HG03103 (cell line): Measurements from ENCODE around the gene C6orf62.
A peak's percentile ranks its signal among the peaks of the same experiment; 100 is the strongest.
"Not testable (repeated sequence)": the region's sequence is repeated elsewhere in the genome, so short reads cannot be mapped to it uniquely, and the experiment has no call there.

ENCODE experiments used
- ATAC-seq: cut with Tn5 transposase; IDR thresholded peaks from one replicate; pipeline ENCODE4 v1.9.1; 2021; ENCODE audit warnings: low read depth; ENCODE audit not compliant: unreplicated experiment

The C6orf62 gene

DNA sequence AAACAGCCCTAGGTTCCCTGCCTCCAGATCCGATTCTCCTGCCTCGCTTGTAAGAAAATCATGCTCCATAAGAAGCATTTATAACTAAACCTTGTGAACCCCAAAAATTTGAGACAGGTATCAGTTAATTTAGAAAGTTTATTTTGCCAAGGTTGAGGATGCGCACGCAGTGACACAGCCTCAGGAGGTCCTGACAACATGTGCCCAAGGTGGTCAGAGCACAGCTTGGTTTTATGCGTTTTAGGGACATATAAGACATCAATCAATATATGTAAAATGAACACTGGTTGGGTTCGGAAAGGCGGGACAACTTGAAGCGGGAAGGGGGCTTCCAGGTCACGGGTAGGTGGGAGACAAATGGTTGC lies 50.0 kb downstream of the C6orf62 start:
- no peak for ATAC-seq

- ATAC-seq: not testable (repeated sequence)
These were observed 50.6 kb downstream of the C6orf62 start for GRCh38 chr6:24668066-24668996.

GRCh38 chr6:24667378-24667803 lies 51.6 kb downstream of the C6orf62 start:
- no peak for ATAC-seq

- peak; percentile 90 for ATAC-seq
These were observed 52.1 kb downstream of the C6orf62 start, which contains the start of the genes ACOT13 and TDP2 for GRCh38 chr6:24666641-24667377. Gene ACOT13, plus strand, starts transcription at chr6:24667077. Its CDS starts 187 bp downstream, at chr6:24667264. Gene TDP2, minus strand, starts transcription at chr6:24666899. Its CDS starts 37 bp downstream, at chr6:24666862.

DNA sequence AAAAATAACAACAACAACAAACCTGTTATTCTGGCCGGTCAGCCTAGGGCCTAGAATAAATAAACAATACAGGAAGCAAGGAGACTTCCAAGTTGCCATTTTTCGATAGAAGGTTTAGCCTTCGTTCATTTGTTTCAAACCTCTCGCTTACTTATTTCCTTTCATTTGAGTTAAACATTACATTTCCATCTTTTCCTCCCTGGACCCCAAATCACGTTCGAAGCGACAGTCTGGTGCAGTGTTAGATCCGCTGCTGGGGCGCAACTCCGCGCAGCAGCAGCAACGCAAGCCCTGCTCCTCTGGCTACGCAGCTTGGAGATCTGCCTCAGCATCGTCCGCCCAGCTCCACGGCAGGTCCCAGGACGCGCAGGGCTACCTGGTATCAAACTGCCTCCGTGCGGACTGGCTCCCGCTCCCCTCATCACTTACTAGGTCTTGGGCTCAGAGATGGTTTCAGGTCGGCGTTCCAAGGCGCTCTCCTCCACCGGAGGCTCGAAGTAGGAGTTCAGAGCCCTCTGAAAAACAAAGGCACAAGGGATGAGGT lies 52.8 kb downstream of the C6orf62 start:
- peak; percentile 38 for ATAC-seq

- ATAC-seq: no peak
These were observed 54.6 kb downstream of the C6orf62 start for GRCh38 chr6:24664046-24664987.

DNA sequence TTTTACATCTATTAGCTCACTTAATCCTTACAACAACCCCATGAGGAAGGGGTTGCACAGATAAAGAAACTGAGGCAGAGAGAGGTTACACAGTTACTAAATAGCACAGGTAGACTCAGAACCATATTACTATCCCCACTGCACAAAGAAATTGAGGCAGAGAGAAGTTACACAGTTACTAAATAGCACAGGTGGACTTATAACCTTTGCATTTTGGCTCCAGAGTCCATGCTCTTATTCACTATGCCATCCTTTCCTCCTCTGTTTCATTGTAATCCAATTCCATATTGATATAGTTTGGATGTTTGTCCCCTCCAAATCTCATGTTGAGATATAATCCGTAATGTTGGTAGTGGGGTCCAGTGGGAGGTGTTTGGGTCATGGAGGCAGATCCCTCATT lies 55.8 kb downstream of the C6orf62 start:
- ATAC-seq: no peak

- ATAC-seq: no peak
These were observed 56.7 kb downstream of the C6orf62 start for GRCh38 chr6:24662236-24662635.

DNA sequence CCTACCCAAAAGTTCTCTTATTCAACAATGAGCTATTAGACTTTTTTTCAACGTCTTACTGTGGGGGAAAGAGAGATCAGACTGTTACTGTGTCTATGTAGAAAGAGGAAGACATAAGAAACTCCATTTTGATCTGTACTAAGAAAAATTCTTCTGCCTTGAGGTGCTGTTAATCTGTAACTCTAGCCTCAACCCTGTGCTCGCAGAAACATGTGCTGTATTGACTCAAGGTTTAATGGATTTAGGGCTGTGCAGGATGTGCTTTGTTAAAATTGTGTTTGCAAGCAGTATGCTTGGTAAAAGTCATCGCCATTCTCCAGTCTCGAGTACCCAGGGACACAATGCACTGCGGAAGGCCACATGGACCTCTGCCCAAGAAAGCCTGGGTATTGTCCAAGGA lies 57.2 kb downstream of the C6orf62 start:
- not testable (repeated sequence) for ATAC-seq

DNA sequence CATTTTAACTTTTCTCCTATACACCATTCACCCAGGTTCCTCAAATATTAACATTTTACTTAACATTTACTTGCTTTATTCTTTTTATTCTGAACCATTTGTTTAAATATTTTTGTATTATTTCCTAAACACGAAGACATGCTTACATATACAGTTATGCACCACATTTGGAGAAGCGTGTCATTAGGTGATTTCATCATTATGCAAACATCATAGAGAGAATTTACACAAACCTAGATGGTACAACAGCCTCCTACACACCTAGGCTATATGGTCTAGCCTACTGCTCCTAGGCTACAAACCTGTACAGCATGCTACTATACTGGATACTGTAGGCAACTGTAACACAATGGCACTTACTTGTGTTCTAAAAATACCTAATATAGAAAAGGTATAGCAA lies 58.8 kb downstream of the C6orf62 start:
- no peak for ATAC-seq

- ATAC-seq: no peak
These were observed 59.4 kb downstream of the C6orf62 start for GRCh38 chr6:24659561-24659960.

GRCh38 chr6:24658573-24659560 lies 60.1 kb downstream of the C6orf62 start:
- no peak for ATAC-seq

DNA sequence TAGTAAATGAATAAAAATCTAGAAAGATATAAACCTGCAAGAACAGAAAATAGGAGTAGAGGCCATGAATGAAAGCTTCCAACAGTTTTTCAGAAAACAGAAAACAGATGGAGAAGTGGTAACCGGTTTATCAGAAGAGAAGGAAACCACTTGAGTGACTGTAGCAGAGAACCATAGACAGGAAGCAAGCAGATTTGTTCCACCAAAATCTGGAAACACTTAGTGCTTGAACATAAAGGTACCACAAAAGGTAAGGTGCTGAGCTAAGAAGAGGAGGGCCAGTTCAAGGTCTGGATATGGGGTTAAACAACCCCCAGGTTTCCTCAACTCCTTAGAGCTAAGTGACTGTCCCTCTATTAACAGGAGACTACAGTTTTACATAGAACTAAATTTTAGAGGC lies 63.7 kb downstream of the C6orf62 start:
- ATAC-seq: no peak
